ENCODE results near the gene PAK5. TPM values are rescaled to one million over a fixed set of nuclear protein-coding genes. Genes with fewer than 3 reads are reported as not detected.

The PAK5 gene
- not detected for total RNA-seq

- DNase-seq (ENCODE audit: low read depth in 2 of 3, low spot score in 2 of 3), result peak in 2 of 3 donors; percentile 6 to 7
These were observed at the start of gene PAK5 for GRCh38 chr20:9838378-9839295. Gene PAK5 (minus strand): TSS chr20:9839076. CDS start chr20:9644328, 194,748 bp downstream.

- no peak for DNase-seq (ENCODE audit: low read depth in 2 of 3, low spot score in 2 of 3)
These were observed 48.8 kb upstream of the PAK5 start for GRCh38 chr20:9887706-9888105.

- DNase-seq (ENCODE audit: low read depth in 2 of 3, low spot score in 2 of 3), result no peak
These were observed 47.4 kb upstream of the PAK5 start for GRCh38 chr20:9886227-9886626.

GRCh38 chr20:9884666-9885065, 45.8 kb upstream of the PAK5 start:
- no peak for DNase-seq (ENCODE audit: low read depth in 2 of 3, low spot score in 2 of 3)

- DNase-seq (ENCODE audit: low read depth in 2 of 3, low spot score in 2 of 3), result no peak
These were observed 45.2 kb upstream of the PAK5 start for GRCh38 chr20:9884061-9884460.

- no peak for DNase-seq (ENCODE audit: low read depth in 2 of 3, low spot score in 2 of 3)
These were observed 39.1 kb upstream of the PAK5 start for GRCh38 chr20:9877932-9878495.

GRCh38 chr20:9867196-9867980, 28.5 kb upstream of the PAK5 start:
- DNase-seq (ENCODE audit: low read depth in 2 of 3, low spot score in 2 of 3), result no peak

- no peak for DNase-seq (ENCODE audit: low read depth in 2 of 3, low spot score in 2 of 3)
These were observed 13.7 kb upstream of the PAK5 start for GRCh38 chr20:9852566-9852965.

GRCh38 chr20:9839626-9840025, 750 bp upstream of the PAK5 start:
- DNase-seq (ENCODE audit: low read depth in 2 of 3, low spot score in 2 of 3), result no peak

- DNase-seq (ENCODE audit: low read depth in 2 of 3, low spot score in 2 of 3), result no peak
These were observed 870 bp downstream of the PAK5 start for GRCh38 chr20:9838035-9838377.

- no peak for DNase-seq (ENCODE audit: low read depth in 2 of 3, low spot score in 2 of 3)
These were observed 1.2 kb downstream of the PAK5 start for GRCh38 chr20:9837634-9838033.

GRCh38 chr20:9835302-9835701, 3.6 kb downstream of the PAK5 start:
- no peak for DNase-seq (ENCODE audit: low read depth in 2 of 3, low spot score in 2 of 3)

GRCh38 chr20:9831032-9831431, 7.8 kb downstream of the PAK5 start:
- DNase-seq (ENCODE audit: low read depth in 2 of 3, low spot score in 2 of 3), result no peak

- DNase-seq (ENCODE audit: low read depth in 2 of 3, low spot score in 2 of 3), result no peak
These were observed 9.0 kb downstream of the PAK5 start for GRCh38 chr20:9829835-9830234.

- DNase-seq (ENCODE audit: low read depth in 2 of 3, low spot score in 2 of 3), result no peak
These were observed 21.2 kb downstream of the PAK5 start for GRCh38 chr20:9817654-9818053.

GRCh38 chr20:9815632-9816031, 23.2 kb downstream of the PAK5 start:
- no peak for DNase-seq (ENCODE audit: low read depth in 2 of 3, low spot score in 2 of 3)

- DNase-seq (ENCODE audit: low read depth in 2 of 3, low spot score in 2 of 3), result no peak
These were observed 28.1 kb downstream of the PAK5 start for GRCh38 chr20:9810738-9811137.

GRCh38 chr20:9809271-9809670, 29.6 kb downstream of the PAK5 start:
- no peak for DNase-seq (ENCODE audit: low read depth in 2 of 3, low spot score in 2 of 3)

GRCh38 chr20:9808166-9808565, 30.7 kb downstream of the PAK5 start:
- DNase-seq (ENCODE audit: low read depth in 2 of 3, low spot score in 2 of 3), result no peak

- no peak for DNase-seq (ENCODE audit: low read depth in 2 of 3, low spot score in 2 of 3)
These were observed 31.7 kb downstream of the PAK5 start for GRCh38 chr20:9807136-9807535.

GRCh38 chr20:9800421-9800820, 38.5 kb downstream of the PAK5 start:
- DNase-seq (ENCODE audit: low read depth in 2 of 3, low spot score in 2 of 3), result no peak

GRCh38 chr20:9794831-9795230, 44.0 kb downstream of the PAK5 start:
- DNase-seq (ENCODE audit: low read depth in 2 of 3, low spot score in 2 of 3), result no peak
